H9 (cell line): ENCODE measurements around the gene RTTN. TPM values are rescaled to one million over a fixed set of nuclear protein-coding genes. Genes with fewer than 3 reads are reported as not detected.

Source experiments
- DNase-seq: peaks from one replicate; pipeline ENCODE4 v3.0.0-alpha.2; 2017
- H2AFZ ChIP-seq: one replicate; pipeline ENCODE4 v1.6.1; 2013; ENCODE audit warnings: mild to moderate bottlenecking, low read length, control low read depth, moderate library complexity
- H2AK5ac ChIP-seq: 2 replicates; pipeline ENCODE4 v1.6.1; 2013; ENCODE audit warnings: low read length, control low read depth, mixed read lengths; ENCODE audit not compliant: insufficient read length
- H2BK120ac ChIP-seq: one replicate; pipeline ENCODE4 v1.6.1; 2013; ENCODE audit warnings: low read depth, mild to moderate bottlenecking, low read length, control low read depth, inconsistent platforms; ENCODE audit not compliant: poor library complexity, severe bottlenecking
- H2BK12ac ChIP-seq: 2 replicates; pipeline ENCODE4 v1.6.1; 2013; ENCODE audit warnings: low read length, control low read depth, mixed read lengths, low read depth; ENCODE audit not compliant: insufficient read length
- H2BK15ac ChIP-seq: 2 replicates; pipeline ENCODE4 v1.6.1; 2013; ENCODE audit warnings: low read depth, low read length, control low read depth
- H2BK20ac ChIP-seq: one replicate; pipeline ENCODE4 v1.6.1; 2013; ENCODE audit warnings: low read depth, mild to moderate bottlenecking, low read length, control low read depth, inconsistent platforms; ENCODE audit not compliant: poor library complexity, severe bottlenecking
- H2BK5ac ChIP-seq: 2 replicates; pipeline ENCODE4 v1.6.1; 2013; ENCODE audit warnings: low read length, control low read depth, mixed read lengths; ENCODE audit not compliant: insufficient read length
- H3K14ac ChIP-seq: 2 replicates; pipeline ENCODE4 v1.6.1; 2013; ENCODE audit warnings: low read length, control low read depth; ENCODE audit not compliant: insufficient read depth
- H3K18ac ChIP-seq: 2 replicates; pipeline ENCODE4 v1.6.1; 2013; ENCODE audit warnings: low read depth, mild to moderate bottlenecking, mixed read lengths, low read length, control low read depth; ENCODE audit not compliant: insufficient read length
- H3K23ac ChIP-seq: 2 replicates; pipeline ENCODE4 v1.6.1; 2013; ENCODE audit warnings: low read length, control low read depth, mixed read lengths, low read depth; ENCODE audit not compliant: insufficient read length
- H3K23me2 ChIP-seq: 2 replicates; pipeline ENCODE4 v1.6.1; 2013; ENCODE audit warnings: low read depth, mild to moderate bottlenecking, mixed read lengths, low read length, control low read depth; ENCODE audit not compliant: insufficient read length, poor library complexity, severe bottlenecking
- H3K27ac ChIP-seq: 2 replicates; pipeline ENCODE4 v1.5.1; 2013; ENCODE audit warnings: low read length, control low read depth, mixed read lengths, low read depth; ENCODE audit not compliant: insufficient read length
- H3K27me3 ChIP-seq: 2 replicates; pipeline ENCODE4 v1.6.1; 2013; ENCODE audit warnings: low read length, control low read depth, inconsistent platforms; ENCODE audit not compliant: insufficient read depth
- H3K4ac ChIP-seq: 2 replicates; pipeline ENCODE4 v1.6.1; 2013; ENCODE audit warnings: low read depth, mild to moderate bottlenecking, control low read depth, inconsistent platforms, low read length, moderate library complexity
- H3K4me1 ChIP-seq: 2 replicates; pipeline ENCODE4 v1.6.1; 2013; ENCODE audit warnings: low read length, control low read depth, inconsistent platforms; ENCODE audit not compliant: insufficient read depth
- H3K4me2 ChIP-seq: 2 replicates; pipeline ENCODE4 v1.6.1; 2013; ENCODE audit warnings: low read length, control low read depth, mixed read lengths; ENCODE audit not compliant: insufficient read length, insufficient read depth
- H3K56ac ChIP-seq: 2 replicates; pipeline ENCODE4 v1.6.1; 2013; ENCODE audit warnings: low read depth, mild to moderate bottlenecking, mixed read lengths, low read length, control low read depth; ENCODE audit not compliant: insufficient read length
- H3K79me1 ChIP-seq: 2 replicates; pipeline ENCODE4 v1.6.1; 2013; ENCODE audit warnings: low read depth, mild to moderate bottlenecking, moderate library complexity, low read length, control low read depth, inconsistent platforms; ENCODE audit not compliant: insufficient read depth, poor library complexity, severe bottlenecking
- H3K79me2 ChIP-seq: 2 replicates; pipeline ENCODE4 v1.6.1; 2013; ENCODE audit warnings: low read length, control low read depth, inconsistent platforms; ENCODE audit not compliant: insufficient read depth
- H3K9ac ChIP-seq: 2 replicates; pipeline ENCODE4 v1.6.1; 2013; ENCODE audit warnings: low read length, control low read depth, mixed read lengths; ENCODE audit not compliant: insufficient read length; ENCODE audit errors: extremely low read depth
- H3K9me3 ChIP-seq: one replicate; pipeline ENCODE4 v1.6.1; 2013; ENCODE audit warnings: low read depth, low read length, inconsistent platforms; ENCODE audit not compliant: control insufficient read depth
- H3T11ph ChIP-seq: one replicate; pipeline ENCODE4 v1.6.1; 2013; ENCODE audit warnings: mild to moderate bottlenecking, low read length, control low read depth, inconsistent platforms
- H4K20me1 ChIP-seq: one replicate; pipeline ENCODE4 v1.6.1; 2013; ENCODE audit not compliant: control insufficient read depth, insufficient read length, insufficient read depth
- H4K5ac ChIP-seq: 2 replicates; pipeline ENCODE4 v1.6.1; 2013; ENCODE audit warnings: low read depth, mild to moderate bottlenecking, mixed read lengths, low read length, control low read depth; ENCODE audit not compliant: insufficient read length
- H4K8ac ChIP-seq: replicated peaks from 2 replicates; pipeline ENCODE4 v1.6.1; 2013; ENCODE audit warnings: low read length, control low read depth, mixed read lengths, low read depth; ENCODE audit not compliant: insufficient read length
- H4K91ac ChIP-seq: 2 replicates; pipeline ENCODE4 v1.6.1; 2013; ENCODE audit warnings: low read depth, mild to moderate bottlenecking, moderate library complexity, mixed read lengths, low read length, control low read depth; ENCODE audit not compliant: insufficient read length
- H3K27ac Mint-ChIP-seq, 3 experiments: 2 replicates in 2 of 3; 3 replicates in 1 of 3; pipeline ENCODE4 v1.8.0; 2020 to 2021; ENCODE audit warnings: mixed read lengths in 3 of 3, mild to moderate bottlenecking in 1 of 3, moderate library complexity in 1 of 3
- H3K27me3 Mint-ChIP-seq: 2 replicates; pipeline ENCODE4 v1.8.0; 2021; ENCODE audit warnings: low read depth, mild to moderate bottlenecking, moderate library complexity, mixed read lengths
- H3K36me3 Mint-ChIP-seq, 3 experiments: 2 replicates in 2 of 3; 3 replicates in 1 of 3; pipeline ENCODE4 v1.8.0; 2020 to 2021; ENCODE audit warnings: low read depth in 3 of 3, mixed read lengths in 3 of 3; ENCODE audit not compliant: insufficient read depth in 1 of 3
- H3K4me1 Mint-ChIP-seq, 2 experiments: 2 replicates each; pipeline ENCODE4 v1.8.0; 2020; ENCODE audit warnings: mixed read lengths in 2 of 2
- H3K4me3 Mint-ChIP-seq, 2 experiments: 2 replicates in 1 of 2; 3 replicates in 1 of 2; pipeline ENCODE4 v1.8.0; 2020 to 2021; ENCODE audit warnings: mild to moderate bottlenecking in 2 of 2, mixed read lengths in 2 of 2, moderate library complexity in 1 of 2
- H3K9me3 Mint-ChIP-seq, 2 experiments: 2 replicates in 1 of 2; 3 replicates in 1 of 2; pipeline ENCODE4 v1.8.0; 2020; ENCODE audit warnings: mild to moderate bottlenecking in 2 of 2, mixed read lengths in 2 of 2, moderate library complexity in 1 of 2
- CTCF ChIP-seq: fragments of 200-600 bp; sonication (generic); conservative IDR thresholded peaks from 3 replicates; pipeline ENCODE4 v1.8.0; 2021; ENCODE audit warnings: antibody characterized with exemption, mild to moderate bottlenecking
- WGBS: extraction: QIAGEN DNeasy Blood & Tissue Kit; methylation state at CpG from one replicate; pipeline ENCODE4 v1.1.7; 2013; ENCODE audit warnings: missing lambda C conversion rate, low lambda C conversion rate, mixed read lengths; ENCODE audit not compliant: insufficient read length; ENCODE audit errors: extremely low coverage; 5-methylcytosine and 5-hydroxymethylcytosine counted together
- total RNA-seq: library from RNA; stranded (reverse); gene quantifications from 2 replicates; pipeline ENCODE4 v1.2.1, GENCODE V29; 2021

Gene RTTN
- total RNA-seq, 1 experiment from 2014 or later: 17.6 TPM

GRCh38 chr18:70154591-70155194, 50.8 kb downstream of the RTTN start:
- Histone ChIP-seq H3K9me3 (no peaks in the 10 kb centered on the region), H3K14ac (no peak overlapping the region), H3K9ac (no peak overlapping the region), H3K4me1 (peaks cover 3% of the 10 kb centered on the region; the same call in 1 of the 2 replicates), H3K27ac (no peak overlapping the region), H3K23ac (no peak overlapping the region), H4K91ac (no peak overlapping the region), H3K79me2 (no peaks in the 10 kb centered on the region), H2BK120ac (no peak overlapping the region), H2BK15ac (no peak overlapping the region), H4K5ac (no peak overlapping the region), H2AFZ (no peak overlapping the region), H3K23me2 (no peaks in the 10 kb centered on the region), H4K8ac (no peak overlapping the region), H3T11ph (no peak overlapping the region), H3K56ac (no peak overlapping the region), H2BK5ac (no peak overlapping the region), H3K18ac (no peak overlapping the region), H3K79me1 (no peaks in the 10 kb centered on the region), H2BK20ac (no peak overlapping the region), H2AK5ac (no peak overlapping the region), H2BK12ac (no peak overlapping the region), H4K20me1 (no peaks in the 10 kb centered on the region), H3K27me3 (no peaks in the 10 kb centered on the region), H3K4ac (no peak overlapping the region), H3K4me2 (no peak overlapping the region)
- Mint-ChIP-seq H3K27me3 (no peaks in the 10 kb centered on the region), H3K36me3 (peaks cover 5 to 7% (median 7%) of the 10 kb centered on the region in 3 experiments; a peak in 5 of 7 replicates), H3K4me1 (peaks cover 10 to 16% of the 10 kb centered on the region in 2 experiments), H3K4me3 (no peak overlapping the region), H3K27ac (no peak overlapping the region), H3K9me3 (no peaks in the 10 kb centered on the region)
- DNase-seq: no peak
- no peak for TF ChIP-seq CTCF
- no CpG with 5 or more reads among the region's 4 CpGs for WGBS
